Measurements from ENCODE around the gene CEP350.

- TF ChIP-seq CTCF (IDR thresholded peaks at IDR 0.05; ENCODE audit: poor library complexity) (no peak), EZH2 (IDR thresholded peaks at IDR 0.05; ENCODE audit: borderline replicate concordance) (no peak)
Measured at GRCh38 chr1:179937668-179938254, 16.8 kb upstream of the CEP350 start.
